Endothelial cell of umbilical vein (primary cell): Measurements from ENCODE around the gene KCNE2. TPM values are rescaled to one million over a fixed set of nuclear protein-coding genes. Genes with fewer than 3 reads are reported as not detected.

ENCODE experiments used
- BruUV-seq: library from RNA; stranded (reverse); fragments of 400-500 nt; replicated peaks from 2 replicates; lab custom pipeline; 2021; lab: Mats Ljungman, UMichigan
- CTCF ChIA-PET: fragments of 300-600, 350-600 bp; sonication (Branson Sonifier 250); formaldehyde crosslinking; loops from one replicate; lab custom pipeline; 2021; ENCODE audit warnings: antibody characterized with exemption, inconsistent platforms; lab: Charles Lee
- POLR2A ChIA-PET: fragments of 300-600, 350-600 bp; sonication (Branson Sonifier 250); formaldehyde crosslinking; loops from one replicate; lab custom pipeline; 2021; ENCODE audit warnings: antibody characterized with exemption, inconsistent platforms; lab: Charles Lee
- DNase-seq: peaks from one replicate; pipeline ENCODE4 v3.0.0-alpha.2; 2011; ENCODE audit warnings: low read depth, low spot score
- FAIRE-seq: peaks from 2 replicates; lab custom pipeline; 2011; peaks lifted over from hg19 to GRCh38; lab: Jason Lieb, UNC
- H2AFZ ChIP-seq: 2 replicates; pipeline ENCODE4 v1.6.0; 2012; ENCODE audit warnings: low read depth, low read length, control low read depth, inconsistent platforms
- H3K27ac ChIP-seq: 2 replicates; pipeline ENCODE4 v1.5.1; 2011; ENCODE audit warnings: low read depth, mild to moderate bottlenecking, control low read depth, low read length, moderate library complexity; ENCODE audit not compliant: insufficient read depth
- H3K27me3 ChIP-seq, 2 experiments: 2 replicates each; pipeline versions ENCODE4 v1.6.0 to v1.6.1; 2011; ENCODE audit warnings: low read length in 2 of 2, mixed read lengths in 1 of 2; ENCODE audit not compliant: control insufficient read depth in 2 of 2, insufficient read depth in 2 of 2
- H3K36me3 ChIP-seq, 2 experiments: 2 replicates in 1 of 2; 3 replicates in 1 of 2; pipeline ENCODE4 v1.5.1; 2011; ENCODE audit warnings: low read length in 2 of 2, mild to moderate bottlenecking in 1 of 2, moderate library complexity in 1 of 2; ENCODE audit not compliant: control insufficient read depth in 2 of 2, insufficient read depth in 2 of 2; ENCODE audit errors: extremely low read depth in 1 of 2
- H3K4me1 ChIP-seq: 3 replicates; pipeline ENCODE4 v1.5.1; 2011; ENCODE audit warnings: mild to moderate bottlenecking, low read length; ENCODE audit not compliant: control insufficient read depth, insufficient read depth; ENCODE audit errors: extremely low read depth
- H3K4me2 ChIP-seq: 2 replicates; pipeline ENCODE4 v1.6.1; 2011; ENCODE audit warnings: low read length, control low read depth, mixed read lengths; ENCODE audit not compliant: insufficient read depth
- H3K4me3 ChIP-seq, 3 experiments: fragments of 200-600 bp in 1 of 3; sonication (generic), shearing (Covaris generic) in 1 of 3; replicated peaks in 1 of 3; 2 replicates each; pipeline ENCODE4 v1.5.1; 2011 to 2016; ENCODE audit warnings: control low read depth in 3 of 3, low read length in 3 of 3, mild to moderate bottlenecking in 2 of 3, inconsistent platforms in 1 of 3, low read depth in 1 of 3, moderate library complexity in 1 of 3; ENCODE audit not compliant: insufficient read depth in 1 of 3
- H3K79me2 ChIP-seq: 2 replicates; pipeline ENCODE4 v1.6.0; 2012; ENCODE audit warnings: low read length, inconsistent platforms; ENCODE audit not compliant: control insufficient read depth, insufficient read depth
- H3K9ac ChIP-seq: replicated peaks from 2 replicates; pipeline ENCODE3; 2011; ENCODE audit warnings: low read length, control low read depth; ENCODE audit not compliant: insufficient read depth; ENCODE audit errors: extremely low read depth
- H3K9me1 ChIP-seq: replicated peaks from 3 replicates; pipeline ENCODE4 v1.6.0; 2011; ENCODE audit warnings: mild to moderate bottlenecking, low read length; ENCODE audit not compliant: control insufficient read depth, insufficient read depth; ENCODE audit errors: extremely low read depth
- H3K9me3 ChIP-seq: replicated peaks from 2 replicates; pipeline ENCODE4 v1.5.1; 2012; ENCODE audit warnings: low read length, inconsistent platforms; ENCODE audit not compliant: control insufficient read depth, insufficient read depth
- H4K20me1 ChIP-seq: replicated peaks from 2 replicates; pipeline ENCODE3; 2011; ENCODE audit warnings: mild to moderate bottlenecking, low read length; ENCODE audit not compliant: control insufficient read depth, insufficient read depth; ENCODE audit errors: extremely low read depth
- EZH2 ChIP-seq: IDR thresholded peaks from 2 replicates; pipeline ENCODE4 v1.6.1; 2012; ENCODE audit warnings: borderline replicate concordance, low read depth, mild to moderate bottlenecking, moderate library complexity, low read length, inconsistent platforms; ENCODE audit not compliant: severe bottlenecking
- FOS ChIP-seq: IDR thresholded peaks from 2 replicates; pipeline ENCODE4 v1.6.1; 2011; ENCODE audit warnings: mild to moderate bottlenecking, low read length, moderate library complexity, borderline replicate concordance; ENCODE audit not compliant: insufficient read depth
- GATA2 ChIP-seq: IDR thresholded peaks from 2 replicates; pipeline ENCODE4 v1.7.0; 2011; ENCODE audit warnings: low read depth, mild to moderate bottlenecking, moderate library complexity, mixed read lengths, low read length; ENCODE audit not compliant: insufficient read length, insufficient read depth
- JUN ChIP-seq: IDR thresholded peaks from 2 replicates; pipeline ENCODE4 v1.6.1; 2011; ENCODE audit warnings: borderline replicate concordance, low read depth; ENCODE audit not compliant: insufficient read length, insufficient read depth
- MYC ChIP-seq: IDR thresholded peaks from one replicate; pipeline ENCODE4 v1.6.1; 2011; ENCODE audit warnings: mild to moderate bottlenecking, low read depth, low read length
- POLR2A ChIP-seq: IDR thresholded peaks from 2 replicates; pipeline ENCODE4 v1.6.1; 2012; ENCODE audit warnings: low read depth, mild to moderate bottlenecking, control low read depth, low read length
- POLR2AphosphoS5 ChIP-seq: IDR thresholded peaks from 2 replicates; pipeline ENCODE4 v1.6.1; 2012; ENCODE audit warnings: low read depth, mild to moderate bottlenecking, control low read depth, low read length, moderate library complexity; ENCODE audit not compliant: insufficient read depth
- dilution Hi-C: fragments of 300-500 bp; cut with MboI; formaldehyde crosslinking; loops from one replicate; pipeline ENCODE4 v1.15.0; 2019; ENCODE audit warnings: low sequenced_read_pairs; ENCODE audit not compliant: extremely low pct_ligation_motif_present
- intact Hi-C: fragments of 100-400 bp; cut with micrococcal nuclease; formaldehyde crosslinking; loops from one replicate; pipeline ENCODE4 v1.10.0; 2022
- polyA plus RNA-seq, 4 experiments: library from polyadenylated mRNA; depleted of rRNA in 3 of 4; stranded (reverse) in 3 of 4; unstranded in 1 of 4; fragments of >200 nt; gene quantifications; 2 replicates each; pipeline versions ENCODE4 v1.2.1 to v1.2.3, GENCODE V29; 2011 to 2012; ENCODE audit warnings: missing spikeins in 1 of 4
- total RNA-seq: library from RNA; stranded (reverse); gene quantifications from 2 replicates; pipeline ENCODE4 v1.2.3, GENCODE V29; 2021
- TF ChIP-seq, protein P1 (sequence below), 2 donors: IDR thresholded peaks; 1 replicate in 1 of 2; 2 replicates in 1 of 2; pipeline ENCODE4 v1.5.1; 2011; ENCODE audit warnings: low read length in 2 of 2, mild to moderate bottlenecking in 2 of 2, moderate library complexity in 2 of 2, control low read depth in 1 of 2, inconsistent platforms in 1 of 2, low read depth in 1 of 2; ENCODE audit not compliant: insufficient read depth in 1 of 2; ENCODE audit errors: extremely low read depth in 1 of 2
- TF ChIP-seq, protein P2 (sequence below): IDR thresholded peaks from 2 replicates; pipeline ENCODE4 v1.6.1; 2011; ENCODE audit not compliant: insufficient read depth, insufficient read length

Gene KCNE2
- total and polyA plus RNA-seq, 2 donors (not counting 3 experiments of a cell fraction or from before 2014, with no cell fraction given) = not detected

DNA sequence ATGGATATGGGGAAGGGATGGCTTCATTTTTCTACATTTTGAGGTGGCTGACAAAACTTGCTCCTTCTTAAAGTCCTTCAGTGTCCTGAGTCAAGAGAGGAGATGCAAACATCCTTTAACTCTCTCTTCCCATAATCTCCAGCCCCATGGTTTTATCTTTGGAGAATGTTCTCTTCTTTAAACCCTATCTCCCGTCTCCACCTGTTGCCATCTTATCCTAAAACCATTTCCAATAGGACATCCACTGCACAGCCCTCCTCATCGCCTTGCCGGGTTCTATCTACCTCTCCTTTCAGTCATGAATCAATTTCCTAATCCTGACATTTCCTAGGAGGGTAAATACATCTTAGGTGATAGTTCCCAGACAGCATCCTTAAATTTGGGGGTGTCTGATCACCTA, 44.2 kb upstream of the KCNE2 start:
- dilution Hi-C loops (no loop called here), intact Hi-C loops (no loop called here)
- Histone ChIP-seq H3K9me3 (no peaks in the 10 kb centered on the region), H2AFZ (no peak overlapping the region), H3K79me2 (no peaks in the 10 kb centered on the region), H3K4me1 (no peaks in the 10 kb centered on the region), H3K36me3 (no peaks in the 10 kb centered on the region), H4K20me1 (no peaks in the 10 kb centered on the region), H3K27me3 (peaks cover 13 to 30% of the 10 kb centered on the region in 2 experiments), H3K9ac (no peak overlapping the region), H3K4me2 (no peak overlapping the region), H3K27ac (no peak overlapping the region), H3K4me3 (no peak overlapping the region), H3K9me1 (no peaks in the 10 kb centered on the region)
- ChIA-PET CTCF (interaction anchor here (1.2 kb wide), 1 partner anchor 28 kb away, joined by 5 read pairs; no protein-coding TSS in a partner anchor), POLR2A (no interaction called here)
- FAIRE-seq (no peak), DNase-seq (no peak)
- BruUV-seq = no TSS peak
- no peak for TF ChIP-seq POLR2AphosphoS5
- TF ChIP-seq, protein P1, sequence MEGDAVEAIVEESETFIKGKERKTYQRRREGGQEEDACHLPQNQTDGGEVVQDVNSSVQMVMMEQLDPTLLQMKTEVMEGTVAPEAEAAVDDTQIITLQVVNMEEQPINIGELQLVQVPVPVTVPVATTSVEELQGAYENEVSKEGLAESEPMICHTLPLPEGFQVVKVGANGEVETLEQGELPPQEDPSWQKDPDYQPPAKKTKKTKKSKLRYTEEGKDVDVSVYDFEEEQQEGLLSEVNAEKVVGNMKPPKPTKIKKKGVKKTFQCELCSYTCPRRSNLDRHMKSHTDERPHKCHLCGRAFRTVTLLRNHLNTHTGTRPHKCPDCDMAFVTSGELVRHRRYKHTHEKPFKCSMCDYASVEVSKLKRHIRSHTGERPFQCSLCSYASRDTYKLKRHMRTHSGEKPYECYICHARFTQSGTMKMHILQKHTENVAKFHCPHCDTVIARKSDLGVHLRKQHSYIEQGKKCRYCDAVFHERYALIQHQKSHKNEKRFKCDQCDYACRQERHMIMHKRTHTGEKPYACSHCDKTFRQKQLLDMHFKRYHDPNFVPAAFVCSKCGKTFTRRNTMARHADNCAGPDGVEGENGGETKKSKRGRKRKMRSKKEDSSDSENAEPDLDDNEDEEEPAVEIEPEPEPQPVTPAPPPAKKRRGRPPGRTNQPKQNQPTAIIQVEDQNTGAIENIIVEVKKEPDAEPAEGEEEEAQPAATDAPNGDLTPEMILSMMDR (IDR thresholded peaks at IDR 0.05; ENCODE audit: extremely low read depth in 1 of 2, insufficient read depth in 1 of 2, low read depth in 1 of 2, low read length in 2 of 2) = no peak
- no peak for TF ChIP-seq MYC
- TF ChIP-seq JUN = no peak
- TF ChIP-seq FOS = no peak
- no peak for TF ChIP-seq POLR2A
- no peak for TF ChIP-seq EZH2
- TF ChIP-seq, protein P2, sequence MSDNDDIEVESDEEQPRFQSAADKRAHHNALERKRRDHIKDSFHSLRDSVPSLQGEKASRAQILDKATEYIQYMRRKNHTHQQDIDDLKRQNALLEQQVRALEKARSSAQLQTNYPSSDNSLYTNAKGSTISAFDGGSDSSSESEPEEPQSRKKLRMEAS = no peak
- no peak for TF ChIP-seq GATA2
